ENCODE results near the gene ADD1. TPM values are rescaled to one million over a fixed set of nuclear protein-coding genes. Genes with fewer than 3 reads are reported as not detected.

The ADD1 gene
- total RNA-seq, 1 experiment from 2014 or later = 163 TPM

DNA sequence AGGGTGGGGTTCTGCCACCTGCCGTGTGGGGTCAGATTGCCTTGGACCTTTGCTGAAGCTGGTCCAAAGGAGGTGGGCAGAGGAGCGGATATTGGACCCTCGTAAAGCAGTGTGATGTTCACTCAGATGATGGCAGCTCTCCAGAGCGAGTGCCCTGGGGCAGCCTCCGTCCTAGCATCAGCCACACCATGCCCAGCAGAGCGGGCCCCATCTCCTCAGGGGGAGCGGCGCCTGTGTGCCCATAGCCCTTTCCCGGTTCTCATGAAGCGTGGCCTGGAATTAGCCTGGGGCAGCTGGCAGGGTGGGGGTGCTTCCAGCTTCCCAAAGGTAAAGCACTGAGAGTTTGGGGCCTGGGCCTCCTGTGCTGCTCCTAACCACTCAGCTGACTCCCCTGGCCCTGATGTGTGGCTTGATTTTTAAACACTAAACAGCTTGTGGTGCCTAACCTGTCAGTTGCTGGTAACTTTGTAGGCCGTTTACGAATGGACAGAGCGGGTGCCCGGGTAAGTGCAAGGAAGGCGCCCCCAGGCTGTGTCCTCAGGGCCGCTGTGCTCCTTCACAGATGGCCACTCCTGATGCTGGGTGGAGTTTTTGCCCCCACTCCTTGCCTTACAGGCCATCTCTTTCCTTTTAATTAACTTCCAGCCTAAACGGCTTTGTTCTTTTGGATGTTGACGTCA lies 83.5 kb downstream of the ADD1 start:
- peaks cover 45 to 81% (median 67%) of the 10 kb centered on the region in 3 experiments for H3K36me3 Mint-ChIP-seq (ENCODE audit: insufficient read depth in 1 of 3, low read depth in 3 of 3)

More for the DNA sequence above, 83.5 kb downstream of the ADD1 start:
- no peak overlapping the region for H2BK20ac ChIP-seq (ENCODE audit: low read depth, low read length, poor library complexity, severe bottlenecking)
- no peak overlapping the region for H4K91ac ChIP-seq (ENCODE audit: insufficient read length, low read depth, low read length)
- no peak overlapping the region for H3K56ac ChIP-seq (ENCODE audit: insufficient read length, low read depth, low read length)
- DNase-seq = no peak
- H3K4me1 Mint-ChIP-seq = peaks cover 20 to 33% of the 10 kb centered on the region in 2 experiments
- no peaks in the 10 kb centered on the region for H3K79me2 ChIP-seq (ENCODE audit: insufficient read depth, low read length)
- H2AK5ac ChIP-seq (ENCODE audit: insufficient read length, low read length) = no peak overlapping the region
- no peak overlapping the region for H3K4ac ChIP-seq (ENCODE audit: low read depth, low read length)
- no peak overlapping the region for H3K27ac Mint-ChIP-seq
- no peaks in the 10 kb centered on the region for H3K79me1 ChIP-seq (ENCODE audit: insufficient read depth, low read depth, low read length, poor library complexity, severe bottlenecking)
- no peaks in the 10 kb centered on the region for H3K27me3 Mint-ChIP-seq (ENCODE audit: low read depth)
- H3K9me3 Mint-ChIP-seq = peaks cover 0 to 7% of the 10 kb centered on the region in 2 experiments; a peak in 3 of 5 replicates
- H3K27me3 ChIP-seq (ENCODE audit: insufficient read depth, low read length) = no peaks in the 10 kb centered on the region
- H3K9ac ChIP-seq (ENCODE audit: extremely low read depth, insufficient read length, low read length) = no peak overlapping the region
- H2BK15ac ChIP-seq (ENCODE audit: low read depth, low read length) = no peak overlapping the region
- H4K20me1 ChIP-seq (ENCODE audit: control insufficient read depth, insufficient read depth, insufficient read length) = peaks cover 2% of the 10 kb centered on the region
- no peak overlapping the region for H2BK120ac ChIP-seq (ENCODE audit: low read depth, low read length, poor library complexity, severe bottlenecking)
- no peak overlapping the region for H2AFZ ChIP-seq (ENCODE audit: low read length)
- no peak overlapping the region for H4K8ac ChIP-seq (replicated peaks; ENCODE audit: insufficient read length, low read depth, low read length)
- H3K9me3 ChIP-seq (ENCODE audit: control insufficient read depth, low read depth, low read length) = no peaks in the 10 kb centered on the region
- H3T11ph ChIP-seq (ENCODE audit: low read length) = no peak overlapping the region
- no peak overlapping the region for H2BK12ac ChIP-seq (ENCODE audit: insufficient read length, low read depth, low read length)
- H3K23ac ChIP-seq (ENCODE audit: insufficient read length, low read depth, low read length) = no peak overlapping the region
- no peak overlapping the region for H3K14ac ChIP-seq (ENCODE audit: insufficient read depth, low read length)
- no CpG with 5 or more reads among the region's 18 CpGs for WGBS (ENCODE audit: extremely low coverage, insufficient read length, low lambda C conversion rate)
- H4K5ac ChIP-seq (ENCODE audit: insufficient read length, low read depth, low read length) = no peak overlapping the region
- no peak overlapping the region for H3K4me3 Mint-ChIP-seq
- H3K4me1 ChIP-seq (ENCODE audit: insufficient read depth, low read length) = peaks cover 4% of the 10 kb centered on the region; the same call in 1 of the 2 replicates
- no peak overlapping the region for H3K27ac ChIP-seq (ENCODE audit: insufficient read length, low read depth, low read length)
- no peak overlapping the region for H3K4me2 ChIP-seq (ENCODE audit: insufficient read depth, insufficient read length, low read length)
- H3K23me2 ChIP-seq (ENCODE audit: insufficient read length, low read depth, low read length, poor library complexity, severe bottlenecking) = no peaks in the 10 kb centered on the region
- no peak overlapping the region for H3K18ac ChIP-seq (ENCODE audit: insufficient read length, low read depth, low read length)
- TF ChIP-seq, protein P1, sequence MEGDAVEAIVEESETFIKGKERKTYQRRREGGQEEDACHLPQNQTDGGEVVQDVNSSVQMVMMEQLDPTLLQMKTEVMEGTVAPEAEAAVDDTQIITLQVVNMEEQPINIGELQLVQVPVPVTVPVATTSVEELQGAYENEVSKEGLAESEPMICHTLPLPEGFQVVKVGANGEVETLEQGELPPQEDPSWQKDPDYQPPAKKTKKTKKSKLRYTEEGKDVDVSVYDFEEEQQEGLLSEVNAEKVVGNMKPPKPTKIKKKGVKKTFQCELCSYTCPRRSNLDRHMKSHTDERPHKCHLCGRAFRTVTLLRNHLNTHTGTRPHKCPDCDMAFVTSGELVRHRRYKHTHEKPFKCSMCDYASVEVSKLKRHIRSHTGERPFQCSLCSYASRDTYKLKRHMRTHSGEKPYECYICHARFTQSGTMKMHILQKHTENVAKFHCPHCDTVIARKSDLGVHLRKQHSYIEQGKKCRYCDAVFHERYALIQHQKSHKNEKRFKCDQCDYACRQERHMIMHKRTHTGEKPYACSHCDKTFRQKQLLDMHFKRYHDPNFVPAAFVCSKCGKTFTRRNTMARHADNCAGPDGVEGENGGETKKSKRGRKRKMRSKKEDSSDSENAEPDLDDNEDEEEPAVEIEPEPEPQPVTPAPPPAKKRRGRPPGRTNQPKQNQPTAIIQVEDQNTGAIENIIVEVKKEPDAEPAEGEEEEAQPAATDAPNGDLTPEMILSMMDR (conservative IDR thresholded peaks at IDR 0.05) = no peak
- H2BK5ac ChIP-seq (ENCODE audit: insufficient read length, low read length) = no peak overlapping the region
